ENCODE measurements around the gene TUBB2B. TPM values are rescaled to one million over a fixed set of nuclear protein-coding genes. Genes with fewer than 3 reads are reported as not detected.

Gene TUBB2B
- total and polyA plus RNA-seq, 9 of the 15 experiments (the other 6 are each of a cell fraction or from before 2014, with no cell fraction given), result 0.11 to 9.7 (median 4.6) TPM

- Histone ChIP-seq H3K9ac (ENCODE audit: insufficient read depth in 1 of 2, low read depth in 2 of 2, low read length in 2 of 2) (no peak overlapping the region), H2AFZ (ENCODE audit: low read depth, low read length) (peak overlapping the region; percentile 28; the same call in 1 of the 2 replicates), H3K4me2 (ENCODE audit: insufficient read depth, low read length) (no peak overlapping the region), H3K4me3 (no peak overlapping the region), H3K36me3 (ENCODE audit: control insufficient read depth, insufficient read depth, low read length) (no peaks in the 10 kb centered on the region), H3K79me2 (ENCODE audit: control insufficient read depth, insufficient read depth, low read length) (no peaks in the 10 kb centered on the region), H4K20me1 (replicated peaks; ENCODE audit: control insufficient read depth, insufficient read depth, low read length) (no peaks in the 10 kb centered on the region), H3K27me3 (ENCODE audit: control insufficient read depth in 2 of 2, insufficient read depth in 2 of 2, low read length in 2 of 2) (no peaks in the 10 kb centered on the region), H3K27ac (ENCODE audit: extremely low read depth, low read depth, low read length) (no peak overlapping the region), H3K9me3 (replicated peaks; ENCODE audit: control insufficient read depth, insufficient read depth, low read depth, low read length) (peaks cover 10% of the 10 kb centered on the region; the same call in 1 of the 2 replicates), H3K9me1 (ENCODE audit: control insufficient read depth, insufficient read depth, low read length) (no peaks in the 10 kb centered on the region), H3K4me1 (replicated peaks in 1 of 2; ENCODE audit: control insufficient read depth in 2 of 2, insufficient read depth in 2 of 2, low read length in 2 of 2) (peaks cover 17 to 22% of the 10 kb centered on the region in 2 experiments; a peak in 4 of 5 replicates)
- DNase-seq (ENCODE audit: extremely low read depth in 1 of 4, low spot score in 3 of 4) (no peak), FAIRE-seq (no peak), ATAC-seq (no peak)
- BruUV-seq (replicated peaks), result no TSS peak
- TF ChIP-seq HNRNPL (IDR thresholded peaks at IDR 0.05; ENCODE audit: low read depth, low read length), result no peak
- peak; percentile 95 for TF ChIP-seq ZBTB40 (IDR thresholded peaks at IDR 0.05)
- peak; percentile 95 for TF ChIP-seq ZBTB40 (CRISPR knock-in tag; IDR thresholded peaks at IDR 0.05)
- no peak for TF ChIP-seq ID3 (CRISPR knock-in tag; IDR thresholded peaks at IDR 0.05)
- peak; percentile 88; the same call in 1 of the 2 replicates for TF ChIP-seq ID3 (tag; IDR thresholded peaks at IDR 0.05)
- no peak for TF ChIP-seq STAT5A (IDR thresholded peaks at IDR 0.05; ENCODE audit: borderline replicate concordance, low read length)
- ChIA-PET CTCF (ENCODE audit: low intra/inter-chr PET ratio) (interaction anchor here (0.6 kb wide), 1 partner anchor 43 kb away, joined by 3 read pairs; the partner anchor contains the start of gene TUBB2A), POLR2A (interaction anchor here (1.0 kb wide), 1 partner anchor 12 kb away, joined by 3 read pairs; no protein-coding TSS in a partner anchor)
- in situ Hi-C loops (cut with MboI) (no loop called here), intact Hi-C loops (cut with micrococcal nuclease) (no loop called here)
Measured at GRCh38 chr6:3200682-3201081, 26.8 kb downstream of the TUBB2B start.
